ENCODE measurements around the gene LHFPL3.

The LHFPL3 gene

GRCh38 chr7:104482362-104483037, 154.1 kb downstream of the LHFPL3 start:
- DNase-seq: no peak
- Histone ChIP-seq H3K4me1 (no peaks in the 10 kb centered on the region), H3K27ac (no peak overlapping the region), H3K4me3 (no peak overlapping the region), H3K27me3 (no peaks in the 10 kb centered on the region), H3K9me3 (no peaks in the 10 kb centered on the region), H3K36me3 (no peaks in the 10 kb centered on the region)
- intact Hi-C loops (cut with DNase I; ENCODE audit: low total_unique reads): loop anchor here (10.0 kb wide), 1 partner anchor 1312 kb away; no protein-coding TSS in a partner anchor
- TF ChIP-seq, protein P1, sequence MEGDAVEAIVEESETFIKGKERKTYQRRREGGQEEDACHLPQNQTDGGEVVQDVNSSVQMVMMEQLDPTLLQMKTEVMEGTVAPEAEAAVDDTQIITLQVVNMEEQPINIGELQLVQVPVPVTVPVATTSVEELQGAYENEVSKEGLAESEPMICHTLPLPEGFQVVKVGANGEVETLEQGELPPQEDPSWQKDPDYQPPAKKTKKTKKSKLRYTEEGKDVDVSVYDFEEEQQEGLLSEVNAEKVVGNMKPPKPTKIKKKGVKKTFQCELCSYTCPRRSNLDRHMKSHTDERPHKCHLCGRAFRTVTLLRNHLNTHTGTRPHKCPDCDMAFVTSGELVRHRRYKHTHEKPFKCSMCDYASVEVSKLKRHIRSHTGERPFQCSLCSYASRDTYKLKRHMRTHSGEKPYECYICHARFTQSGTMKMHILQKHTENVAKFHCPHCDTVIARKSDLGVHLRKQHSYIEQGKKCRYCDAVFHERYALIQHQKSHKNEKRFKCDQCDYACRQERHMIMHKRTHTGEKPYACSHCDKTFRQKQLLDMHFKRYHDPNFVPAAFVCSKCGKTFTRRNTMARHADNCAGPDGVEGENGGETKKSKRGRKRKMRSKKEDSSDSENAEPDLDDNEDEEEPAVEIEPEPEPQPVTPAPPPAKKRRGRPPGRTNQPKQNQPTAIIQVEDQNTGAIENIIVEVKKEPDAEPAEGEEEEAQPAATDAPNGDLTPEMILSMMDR (IDR thresholded peaks at IDR 0.05): no peak

DNA sequence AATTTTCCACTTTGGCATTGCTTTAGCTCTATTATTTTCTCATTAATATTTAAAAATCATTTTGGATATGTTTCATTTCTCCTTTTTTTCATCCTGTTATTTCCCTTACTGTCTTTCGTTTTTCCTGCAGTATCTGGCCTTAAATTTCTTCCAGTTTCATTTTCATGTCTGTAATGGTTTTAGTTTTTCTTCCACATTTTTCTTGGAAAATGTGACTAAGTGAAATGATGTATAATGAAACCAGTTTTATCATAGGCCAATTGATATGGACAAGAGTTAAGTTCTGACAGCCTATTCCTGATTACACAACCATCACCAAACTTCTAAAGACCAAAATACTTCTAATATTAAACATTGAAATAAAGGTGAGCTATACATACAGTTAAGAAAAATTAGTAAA, 158.5 kb downstream of the LHFPL3 start:
- no peaks in the 10 kb centered on the region for H3K27me3 ChIP-seq
- no peaks in the 10 kb centered on the region for H3K4me1 ChIP-seq
- intact Hi-C loops (cut with DNase I; ENCODE audit: low total_unique reads): loop anchor here (10.0 kb wide), 1 partner anchor 1308 kb away; no protein-coding TSS in a partner anchor
- H3K36me3 ChIP-seq: no peaks in the 10 kb centered on the region
- no peaks in the 10 kb centered on the region for H3K9me3 ChIP-seq
- no peak overlapping the region for H3K4me3 ChIP-seq
- DNase-seq: no peak
- TF ChIP-seq, protein P1 (IDR thresholded peaks at IDR 0.05): no peak
- H3K27ac ChIP-seq: no peak overlapping the region

DNA sequence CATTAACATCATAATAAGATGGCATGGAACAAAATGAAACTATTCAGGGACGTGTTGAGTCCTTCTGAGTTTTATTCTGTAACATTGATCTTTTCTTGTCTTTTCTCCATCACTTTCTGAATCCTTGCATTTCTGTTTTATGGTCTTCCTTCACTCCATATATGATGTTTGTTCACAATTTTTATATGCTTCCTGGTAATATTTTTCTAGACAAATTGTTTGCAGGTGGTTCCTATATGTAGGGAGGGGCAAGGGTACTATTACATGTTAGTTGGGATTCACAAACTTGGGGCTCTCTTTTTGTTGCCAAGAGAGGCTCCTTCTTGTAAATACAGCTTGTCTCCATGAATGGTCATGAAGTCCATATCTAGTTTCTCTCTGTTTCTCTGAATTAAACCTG, 159.2 kb downstream of the LHFPL3 start:
- Histone ChIP-seq H3K4me3 (no peak overlapping the region), H3K36me3 (no peaks in the 10 kb centered on the region), H3K27ac (no peak overlapping the region), H3K27me3 (no peaks in the 10 kb centered on the region), H3K9me3 (no peaks in the 10 kb centered on the region), H3K4me1 (no peaks in the 10 kb centered on the region)
- no peak for DNase-seq
- TF ChIP-seq, protein P1 (IDR thresholded peaks at IDR 0.05): no peak
- intact Hi-C loops (cut with DNase I; ENCODE audit: low total_unique reads): loop anchor here (10.0 kb wide), 1 partner anchor 1307 kb away; no protein-coding TSS in a partner anchor

DNA sequence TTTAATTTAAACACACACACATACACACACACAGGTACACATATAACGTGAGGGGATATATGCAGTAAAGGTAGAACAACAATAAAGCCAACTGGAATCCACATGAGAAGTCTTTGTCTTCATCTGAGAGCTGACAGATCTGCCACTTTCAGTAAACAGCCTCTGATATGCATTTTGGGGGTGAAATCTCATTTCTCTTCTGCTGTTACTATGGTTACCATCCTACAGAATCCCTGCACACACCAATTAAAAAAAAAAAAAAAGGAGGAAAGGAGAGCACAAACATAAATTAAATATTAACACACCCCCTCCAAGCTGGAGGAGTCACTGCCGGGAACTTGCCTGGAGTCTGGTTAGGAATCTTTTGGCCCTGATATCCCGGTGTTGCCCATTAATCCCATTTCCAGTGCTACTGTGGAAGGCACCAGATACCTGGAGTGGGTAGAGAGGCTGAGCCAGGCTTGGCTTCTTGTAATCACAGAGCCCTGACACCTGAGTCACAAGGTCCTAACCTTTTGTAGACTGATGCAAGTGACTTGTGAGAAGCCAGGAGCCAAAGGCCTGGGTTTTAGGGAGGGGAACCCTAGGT, 169.1 kb downstream of the LHFPL3 start:
- no peaks in the 10 kb centered on the region for H3K4me1 ChIP-seq
- no peak for DNase-seq
- TF ChIP-seq, protein P1 (IDR thresholded peaks at IDR 0.05): no peak
- H3K36me3 ChIP-seq: no peaks in the 10 kb centered on the region
- no peaks in the 10 kb centered on the region for H3K9me3 ChIP-seq
- no peak overlapping the region for H3K4me3 ChIP-seq
- H3K27ac ChIP-seq: no peak overlapping the region
- H3K27me3 ChIP-seq: no peaks in the 10 kb centered on the region
- intact Hi-C loops (cut with DNase I; ENCODE audit: low total_unique reads): no loop called here

DNA sequence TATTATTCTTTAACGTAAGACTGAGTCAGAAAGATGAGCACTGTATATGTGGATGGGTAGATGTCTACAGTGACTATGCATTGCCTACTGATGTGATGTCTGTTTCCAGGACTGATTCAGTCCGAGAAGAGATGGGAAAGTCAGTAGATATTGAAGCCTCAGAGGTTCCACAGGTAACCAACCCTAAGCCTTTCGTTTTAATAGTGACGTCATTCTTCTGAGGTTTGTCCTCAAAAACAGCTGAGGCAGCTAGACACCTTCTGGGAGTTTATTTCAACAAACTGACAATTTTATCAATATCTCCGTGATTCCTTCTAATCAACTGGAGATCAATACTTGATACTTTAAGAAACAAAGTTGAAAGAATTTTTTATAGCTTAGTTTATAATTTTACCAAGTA, 171.6 kb downstream of the LHFPL3 start:
- Histone ChIP-seq H3K27ac (no peak overlapping the region), H3K4me3 (no peak overlapping the region), H3K4me1 (no peaks in the 10 kb centered on the region), H3K27me3 (no peaks in the 10 kb centered on the region), H3K9me3 (no peaks in the 10 kb centered on the region), H3K36me3 (no peaks in the 10 kb centered on the region)
- intact Hi-C loops (cut with DNase I; ENCODE audit: low total_unique reads): no loop called here
- DNase-seq: no peak
- TF ChIP-seq, protein P1 (IDR thresholded peaks at IDR 0.05): no peak

All from tibial artery (tissue), 4 donors.